NT2/D1 (cell line): Measurements from ENCODE around the gene APOB.

Experiments
- SUZ12 ChIP-seq: IDR thresholded peaks from 2 replicates; pipeline ENCODE4 v1.6.1; 2011; ENCODE audit not compliant: insufficient read length, insufficient read depth; ENCODE audit errors: extremely low read depth
- YY1 ChIP-seq: IDR thresholded peaks from 2 replicates; pipeline ENCODE4 v1.6.1; 2011; ENCODE audit not compliant: insufficient read length, insufficient read depth

GRCh38 chr2:21057097-21057496 is 13.2 kb upstream of the APOB start:
- TF ChIP-seq SUZ12 (no peak), YY1 (no peak)
